HUDEP-2 (cell line): ENCODE measurements around the gene ENTPD6.

Experiments used
- DNase-seq, 76 experiments: peaks; one replicate each; lab custom pipeline; 2025; ENCODE audit not compliant: unreplicated experiment in 76 of 76; lab: John Stamatoyannopoulos, UW

Gene ENTPD6

DNA sequence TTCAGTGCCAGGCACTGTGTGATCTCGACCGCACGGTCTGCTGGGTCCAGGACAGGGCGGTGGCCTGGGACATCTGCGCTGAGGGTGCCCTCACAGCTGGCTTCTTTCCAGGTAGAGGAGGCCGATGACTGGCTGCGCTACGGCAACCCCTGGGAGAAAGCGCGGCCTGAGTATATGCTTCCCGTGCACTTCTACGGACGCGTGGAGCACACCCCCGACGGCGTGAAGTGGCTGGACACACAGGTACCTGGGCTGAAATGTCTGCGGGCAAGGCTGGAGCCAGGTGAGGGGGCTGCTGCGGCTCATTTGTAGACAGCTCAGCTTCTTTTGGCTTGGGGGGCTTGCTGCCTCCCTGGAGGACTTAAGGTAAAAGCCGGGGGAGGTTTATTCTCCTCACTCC, 79.0 kb downstream of the ENTPD6 start:
- no peak for DNase-seq

DNA sequence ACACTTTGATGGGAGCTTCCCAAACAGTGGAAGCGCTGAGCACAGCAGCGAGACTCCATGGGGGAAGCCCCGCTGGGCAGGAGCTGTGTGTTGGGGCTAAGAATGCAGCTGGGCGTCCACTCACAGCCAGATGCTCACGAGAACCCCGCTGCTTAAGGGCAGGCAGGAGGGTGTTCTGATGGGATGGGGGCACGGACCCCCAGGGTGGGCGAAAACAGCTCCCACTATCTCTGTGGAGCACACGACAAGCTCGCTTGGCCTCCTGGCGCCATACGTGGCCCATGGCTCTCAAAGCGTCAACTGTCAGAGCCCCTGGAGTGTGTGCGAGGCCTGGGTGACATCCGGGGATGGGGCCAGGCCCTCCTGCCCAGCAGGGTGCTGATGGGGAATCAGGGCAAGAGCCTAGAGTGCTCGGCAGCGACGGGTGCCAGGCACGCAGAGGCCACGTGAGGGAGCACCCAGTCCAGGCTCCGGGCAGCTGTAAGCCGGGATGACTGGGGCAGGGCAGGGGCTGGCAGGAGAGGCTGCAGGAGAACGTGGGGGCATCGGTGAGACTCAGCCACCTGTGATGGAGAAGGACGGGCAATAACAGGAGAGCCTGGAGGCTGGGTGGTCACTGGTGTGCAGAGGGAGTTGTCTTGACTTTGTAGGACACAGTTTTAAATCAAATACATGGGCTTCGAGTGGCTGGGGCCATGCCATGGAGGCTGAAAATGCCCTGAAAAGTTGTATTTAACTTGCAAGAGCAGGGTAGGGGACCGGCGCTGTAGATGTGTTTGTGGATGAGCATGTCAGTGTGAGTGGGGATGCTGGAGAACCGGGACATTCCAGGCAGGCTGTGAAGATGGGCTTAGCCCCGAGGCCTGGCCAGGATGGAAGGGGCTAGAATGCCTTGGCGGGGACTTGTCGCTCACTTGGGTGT, 79.6 kb downstream of the ENTPD6 start:
- no peak for DNase-seq

DNA sequence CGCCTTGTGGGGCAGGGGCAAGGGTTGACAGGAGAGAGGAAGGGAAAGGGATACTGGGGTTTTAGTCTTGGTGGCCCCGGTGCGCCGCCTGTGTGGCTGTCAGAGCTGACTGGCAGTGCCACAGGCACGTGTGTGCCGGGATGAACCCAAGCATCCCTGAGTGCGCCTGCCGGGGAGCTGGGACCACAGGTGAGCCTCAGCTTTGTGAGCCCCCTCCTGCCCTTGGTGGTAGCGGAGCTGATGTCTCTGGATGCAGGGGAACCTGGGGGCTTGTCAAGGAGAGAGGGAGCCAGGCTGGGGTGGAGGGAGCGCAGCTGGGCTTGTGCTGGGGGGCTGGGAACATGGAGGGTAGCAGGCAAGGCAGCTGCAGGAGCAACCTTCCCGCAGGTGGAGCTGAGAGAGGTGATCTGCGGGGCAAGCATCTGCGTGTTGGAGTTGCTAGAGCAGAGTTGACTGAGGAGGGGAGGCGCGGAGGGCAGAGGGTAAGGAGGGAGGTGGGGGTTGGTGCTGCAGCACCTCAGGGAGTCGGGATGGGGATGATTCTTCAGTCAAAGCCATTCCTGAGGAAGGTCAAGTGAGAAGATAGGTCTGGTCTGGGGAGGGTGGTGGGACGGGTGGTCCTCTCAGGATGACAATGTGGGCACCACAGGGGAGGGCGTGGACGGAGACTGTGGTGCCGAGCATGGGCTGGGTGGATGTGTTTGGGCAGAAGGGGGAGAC, 80.5 kb downstream of the ENTPD6 start:
- DNase-seq, result no peak
